Measurements from ENCODE around the gene AMMECR1L. TPM values are rescaled to one million over a fixed set of nuclear protein-coding genes. Genes with fewer than 3 reads are reported as not detected.
"Not testable (repeated sequence)": the region's sequence is repeated elsewhere in the genome, so short reads cannot be mapped to it uniquely, and the experiment has no call there.

Gene AMMECR1L
- polyA plus RNA-seq, 2 donors = 5.4 to 5.8 TPM

- 81 to 88% methylated on average over 12 of the region's 12 CpGs for WGBS, 2 donors
Observed at GRCh38 chr2:127826047-127826446, 59.7 kb downstream of the AMMECR1L start.

GRCh38 chr2:127820080-127820668 is 65.6 kb downstream of the AMMECR1L start:
- H3K4me1 ChIP-seq (ENCODE audit: control insufficient read depth in 2 of 2, insufficient read depth in 2 of 2, low read length in 1 of 2) = no peaks in the 10 kb centered on the region
- no peaks in the 10 kb centered on the region for H3K27me3 ChIP-seq (ENCODE audit: control insufficient read depth in 1 of 2, insufficient read depth in 2 of 2, low read length in 2 of 2)
- no peak overlapping the region for H3K27ac ChIP-seq (ENCODE audit: low read depth in 2 of 2, low read length in 1 of 2)
- H3K36me3 ChIP-seq (ENCODE audit: control insufficient read depth in 2 of 2, insufficient read depth in 2 of 2, low read length in 1 of 2) = no peaks in the 10 kb centered on the region
- WGBS, 2 donors = 78 to 87% methylated on average over 6 of the region's 6 CpGs
- H3K4me3 ChIP-seq (ENCODE audit: low read depth in 1 of 2, low read length in 2 of 2) = no peak overlapping the region
- peaks cover 0 to 13% of the 10 kb centered on the region in 2 donors for H3K9me3 ChIP-seq (ENCODE audit: control insufficient read depth in 2 of 2, insufficient read depth in 1 of 2, low read depth in 1 of 2, low read length in 1 of 2)

More at GRCh38 chr2:127826047-127826446, 59.7 kb downstream of the AMMECR1L start:
- Histone ChIP-seq H3K36me3 (ENCODE audit: control insufficient read depth in 2 of 2, insufficient read depth in 2 of 2, low read length in 1 of 2) (no peaks in the 10 kb centered on the region), H3K27ac (ENCODE audit: low read depth in 2 of 2, low read length in 1 of 2) (no peak overlapping the region), H3K4me3 (ENCODE audit: low read depth in 1 of 2, low read length in 2 of 2) (no peak overlapping the region), H3K9me3 (ENCODE audit: control insufficient read depth in 2 of 2, insufficient read depth in 1 of 2, low read depth in 1 of 2, low read length in 1 of 2) (no peaks in the 10 kb centered on the region), H3K27me3 (ENCODE audit: control insufficient read depth in 1 of 2, insufficient read depth in 2 of 2, low read length in 2 of 2) (no peaks in the 10 kb centered on the region), H3K4me1 (ENCODE audit: control insufficient read depth in 2 of 2, insufficient read depth in 2 of 2, low read length in 1 of 2) (no peaks in the 10 kb centered on the region)

GRCh38 chr2:127818794-127819425 is 66.8 kb downstream of the AMMECR1L start:
- Histone ChIP-seq H3K27me3 (ENCODE audit: control insufficient read depth in 1 of 2, insufficient read depth in 2 of 2, low read length in 2 of 2) (no peaks in the 10 kb centered on the region), H3K27ac (ENCODE audit: low read depth in 2 of 2, low read length in 1 of 2) (no peak overlapping the region), H3K36me3 (ENCODE audit: control insufficient read depth in 2 of 2, insufficient read depth in 2 of 2, low read length in 1 of 2) (no peaks in the 10 kb centered on the region), H3K4me1 (ENCODE audit: control insufficient read depth in 2 of 2, insufficient read depth in 2 of 2, low read length in 1 of 2) (no peaks in the 10 kb centered on the region), H3K9me3 (ENCODE audit: control insufficient read depth in 2 of 2, insufficient read depth in 1 of 2, low read depth in 1 of 2, low read length in 1 of 2) (peaks cover 0 to 13% of the 10 kb centered on the region in 2 donors), H3K4me3 (ENCODE audit: low read depth in 1 of 2, low read length in 2 of 2) (no peak overlapping the region)
- 81 to 86% methylated on average over 8 of the region's 8 CpGs for WGBS, 2 donors

DNA sequence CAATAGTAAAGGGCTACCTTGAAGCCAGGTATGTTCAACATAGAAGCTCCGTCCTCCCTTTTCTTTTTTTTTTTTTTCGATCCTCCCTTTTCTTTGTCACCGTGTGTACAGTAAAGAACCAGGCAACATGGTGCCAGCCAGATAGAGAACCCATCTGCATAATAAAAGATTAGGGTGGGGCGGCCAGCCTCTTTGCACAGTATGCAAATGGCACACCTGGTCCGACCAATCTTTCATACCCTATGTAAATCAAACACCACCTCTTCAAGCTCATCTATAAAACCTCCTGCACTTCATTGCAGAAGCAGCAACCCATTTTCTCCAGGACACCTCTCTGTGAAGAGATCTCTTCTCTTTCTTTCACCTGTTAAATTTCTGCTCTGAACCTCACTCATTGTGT is 67.5 kb downstream of the AMMECR1L start:
- Histone ChIP-seq H3K36me3 (ENCODE audit: control insufficient read depth in 2 of 2, insufficient read depth in 2 of 2, low read length in 1 of 2) (no peaks in the 10 kb centered on the region), H3K4me1 (ENCODE audit: control insufficient read depth in 2 of 2, insufficient read depth in 2 of 2, low read length in 1 of 2) (no peaks in the 10 kb centered on the region), H3K27ac (ENCODE audit: low read depth in 2 of 2, low read length in 1 of 2) (no peak overlapping the region), H3K27me3 (ENCODE audit: control insufficient read depth in 1 of 2, insufficient read depth in 2 of 2, low read length in 2 of 2) (no peaks in the 10 kb centered on the region), H3K9me3 (ENCODE audit: control insufficient read depth in 2 of 2, insufficient read depth in 1 of 2, low read depth in 1 of 2, low read length in 1 of 2) (peaks cover 0 to 13% of the 10 kb centered on the region in 2 donors), H3K4me3 (ENCODE audit: low read depth in 1 of 2, low read length in 2 of 2) (no peak overlapping the region)
- 63 to 66% methylated on average over 5 of the region's 5 CpGs for WGBS, 2 donors

GRCh38 chr2:127814677-127815076 is 71.1 kb downstream of the AMMECR1L start:
- H3K4me3 ChIP-seq (ENCODE audit: low read depth in 1 of 2, low read length in 2 of 2) = no peak overlapping the region
- H3K36me3 ChIP-seq (ENCODE audit: control insufficient read depth in 2 of 2, insufficient read depth in 2 of 2, low read length in 1 of 2) = no peaks in the 10 kb centered on the region
- peaks cover 0 to 3% of the 10 kb centered on the region in 2 donors for H3K9me3 ChIP-seq (ENCODE audit: control insufficient read depth in 2 of 2, insufficient read depth in 1 of 2, low read depth in 1 of 2, low read length in 1 of 2)
- 90 to 100% methylated on average over 1 of the region's 1 CpG for WGBS, 2 donors
- H3K4me1 ChIP-seq (ENCODE audit: control insufficient read depth in 2 of 2, insufficient read depth in 2 of 2, low read length in 1 of 2) = no peaks in the 10 kb centered on the region
- H3K27me3 ChIP-seq (ENCODE audit: control insufficient read depth in 1 of 2, insufficient read depth in 2 of 2, low read length in 2 of 2) = no peaks in the 10 kb centered on the region
- H3K27ac ChIP-seq (ENCODE audit: low read depth in 2 of 2, low read length in 1 of 2) = no peak overlapping the region

- not testable (repeated sequence) for H3K9me3 ChIP-seq (ENCODE audit: control insufficient read depth in 2 of 2, insufficient read depth in 1 of 2, low read depth in 1 of 2, low read length in 1 of 2); H3K4me1 ChIP-seq (ENCODE audit: control insufficient read depth in 2 of 2, insufficient read depth in 2 of 2, low read length in 1 of 2); H3K36me3 ChIP-seq (ENCODE audit: control insufficient read depth in 2 of 2, insufficient read depth in 2 of 2, low read length in 1 of 2); H3K4me3 ChIP-seq (ENCODE audit: low read depth in 1 of 2, low read length in 2 of 2); H3K27me3 ChIP-seq (ENCODE audit: control insufficient read depth in 1 of 2, insufficient read depth in 2 of 2, low read length in 2 of 2); H3K27ac ChIP-seq (ENCODE audit: low read depth in 2 of 2, low read length in 1 of 2)
- 90% methylated on average over 3 of the region's 3 CpGs for whole genome bisulfite sequencing, 2 donors
Observed at GRCh38 chr2:127812441-127812840, 73.3 kb downstream of the AMMECR1L start.

Other genes with a start within 250 kb of the AMMECR1L start
- 1 to 10 TPM in 1 of 2 donors, under 1 TPM in 1; 0.26 to 1.6 TPM for gene GPR17, start 239.8 kb downstream of the AMMECR1L start, polyA plus RNA-seq
- gene LIMS2, start 210.4 kb downstream of the AMMECR1L start, polyA plus RNA-seq = 10 to 100 TPM; 32.4 to 58.4 TPM
- gene SFT2D3, start 184.5 kb downstream of the AMMECR1L start, polyA plus RNA-seq = 1 to 10 TPM; 3.8 to 4.2 TPM
- gene WDR33, start 74.8 kb downstream of the AMMECR1L start, polyA plus RNA-seq = 10 to 100 TPM; 10.6 to 12.2 TPM
- gene POLR2D, start 27.8 kb downstream of the AMMECR1L start, polyA plus RNA-seq = 10 to 100 TPM in 1 of 2 donors, 1 to 10 TPM in 1; 6.8 to 10.2 TPM
- gene SAP130, start 142.1 kb upstream of the AMMECR1L start, polyA plus RNA-seq = 1 to 10 TPM; 6.3 to 7.3 TPM
- gene UGGT1, start 205.2 kb upstream of the AMMECR1L start, polyA plus RNA-seq = 1 to 10 TPM; 4.2 to 6.0 TPM

All from esophagus (tissue), 2 donors.